ENCODE results near the gene ZKSCAN7. TPM values are rescaled to one million over a fixed set of nuclear protein-coding genes. Genes with fewer than 3 reads are reported as not detected.

The ZKSCAN7 gene
- not detected in 5 replicates for total RNA-seq (2022; extraction: Qiagen RNA extraction)

DNA sequence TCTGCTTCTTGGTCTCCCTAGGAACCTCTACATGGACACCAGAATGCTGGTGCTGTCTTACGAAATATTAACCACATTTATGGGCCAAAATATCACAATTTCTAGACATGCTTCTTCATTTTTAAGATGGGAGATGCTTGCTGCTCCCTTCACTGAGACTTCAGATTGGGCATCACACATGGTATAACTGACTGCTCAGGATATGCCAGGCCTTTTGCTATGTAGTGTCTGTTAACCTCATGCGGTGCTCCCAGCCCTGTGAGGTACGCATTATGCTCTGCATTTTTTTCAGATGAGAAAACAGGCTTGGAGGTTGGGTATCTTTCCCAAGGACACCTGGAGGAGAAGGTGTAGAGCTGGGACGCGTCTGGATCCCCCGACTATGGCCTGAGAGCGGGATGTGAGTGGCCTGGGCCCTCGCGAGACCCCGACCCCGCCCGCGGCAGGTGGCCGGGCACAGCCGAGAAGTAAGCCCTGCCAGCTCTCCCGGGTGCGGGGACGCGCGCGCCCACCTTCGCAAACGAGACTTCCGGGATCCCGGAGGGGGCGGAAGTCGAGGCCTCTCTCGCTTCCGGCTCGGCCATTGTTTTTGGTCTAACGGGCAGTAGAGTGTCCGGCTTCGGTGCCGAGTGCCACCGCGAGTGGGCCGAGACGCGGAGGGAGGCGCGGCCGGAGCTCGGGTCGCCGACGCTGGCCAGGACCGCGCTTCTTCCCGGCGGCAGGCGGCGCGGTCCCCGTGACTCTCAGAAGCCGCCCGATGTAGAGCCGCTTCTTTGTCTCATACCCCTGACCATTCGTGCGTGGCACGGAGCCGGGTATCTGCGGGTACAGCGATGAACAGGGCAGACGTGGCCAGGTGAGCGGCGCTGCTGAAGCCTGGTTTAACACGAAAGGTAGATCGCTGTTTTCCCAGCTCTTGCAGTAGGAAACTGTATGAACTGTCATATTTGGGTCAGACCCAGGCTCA lies at the start of gene ZKSCAN7:
Gene ZKSCAN7, plus strand, starts transcription at position 568 of the 967 bp plus-strand sequence. CDS start 1,855 bp downstream, outside the sequence.

DNA sequence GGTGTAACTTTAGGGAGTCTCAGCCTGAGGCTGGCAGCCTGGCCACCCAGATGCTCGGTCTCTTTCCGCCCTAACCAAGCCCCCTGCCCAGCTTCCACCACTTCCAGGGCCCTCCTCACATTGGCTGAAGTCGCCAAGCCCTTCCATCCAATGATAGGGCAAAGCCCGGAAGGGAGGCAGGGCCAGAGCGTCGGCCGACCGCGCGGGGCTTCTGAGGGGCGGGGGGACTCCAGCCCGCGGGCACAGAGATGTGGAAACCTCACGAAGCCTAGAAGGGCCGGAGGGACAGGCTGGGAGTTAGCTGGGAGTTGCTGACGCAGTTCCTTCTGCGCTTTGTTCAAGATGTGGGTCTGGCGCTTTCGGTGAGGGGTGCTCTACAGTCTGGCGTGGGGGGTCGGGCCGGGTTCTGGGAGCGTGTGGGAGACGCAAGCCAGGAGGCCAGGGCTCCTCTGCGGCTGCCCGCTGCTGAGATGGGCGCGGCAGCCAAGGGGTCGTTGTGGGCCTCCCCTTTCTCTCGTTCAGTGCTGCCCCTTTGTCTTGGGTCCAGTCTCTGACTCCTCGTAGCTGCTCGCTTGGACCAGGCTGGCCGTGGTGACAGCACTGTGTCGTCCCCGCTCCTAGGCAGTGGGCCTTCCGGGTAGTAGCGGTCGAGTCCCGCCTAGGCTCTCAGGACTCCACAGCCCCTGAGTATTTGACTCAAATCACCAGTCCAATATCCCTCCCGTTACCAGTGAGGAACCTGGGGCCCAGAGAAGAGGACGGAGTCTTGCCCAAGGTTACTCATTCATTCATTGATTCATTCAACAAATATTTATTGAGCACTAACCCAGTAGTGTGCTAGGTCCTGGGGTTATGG lies 29.9 kb downstream of the ZKSCAN7 start, which contains the start of gene ZNF660:
Gene ZNF660, plus strand, starts transcription at position 319 of the 856 bp plus-strand sequence. CDS start 9,230 bp downstream, outside the sequence.

Other genes starting within 250 kb of the ZKSCAN7 start
- gene TCAIM, start 216.4 kb upstream of the ZKSCAN7 start, total RNA-seq (2022; extraction: Qiagen RNA extraction) = 6.8 to 10.2 TPM (median 7.8 TPM) in 5 replicates
- gene ZNF445, start 77.5 kb upstream of the ZKSCAN7 start, total RNA-seq (2022; extraction: Qiagen RNA extraction) = 2.2 to 2.7 TPM (median 2.5 TPM) in 5 replicates
- gene ZNF660, start 29.8 kb downstream of the ZKSCAN7 start, total RNA-seq (2022; extraction: Qiagen RNA extraction) = not detected in 5 replicates
- gene ZNF197, start 69.8 kb downstream of the ZKSCAN7 start, total RNA-seq (2022; extraction: Qiagen RNA extraction) = 1.2 to 2.0 TPM (median 1.8 TPM) in 5 replicates
- gene ZNF35, start 93.5 kb downstream of the ZKSCAN7 start, total RNA-seq (2022; extraction: Qiagen RNA extraction) = 4.5 to 6.0 TPM (median 5.4 TPM) in 5 replicates
- gene ZNF502, start 157.5 kb downstream of the ZKSCAN7 start, total RNA-seq (2022; extraction: Qiagen RNA extraction) = 1.2 to 2.2 TPM (median 1.5 TPM) in 5 replicates
- not detected in 5 replicates for gene ZNF501, start 174.4 kb downstream of the ZKSCAN7 start, total RNA-seq (2022; extraction: Qiagen RNA extraction)
- 11.1 to 15.6 TPM (median 14.7 TPM) in 5 replicates for gene KIAA1143, start 206.4 kb downstream of the ZKSCAN7 start, total RNA-seq (2022; extraction: Qiagen RNA extraction)
- 7.3 to 13.8 TPM (median 8.1 TPM) in 5 replicates for gene KIF15, start 206.6 kb downstream of the ZKSCAN7 start, total RNA-seq (2022; extraction: Qiagen RNA extraction)

Data from A549 treated with CORT108297 at 1 μM for 4 hours (cell line).